ENCODE data around the gene ABCC2.

- TF ChIP-seq CTCF (IDR thresholded peaks at IDR 0.05; ENCODE audit: poor library complexity) (no peak), EZH2 (IDR thresholded peaks at IDR 0.05; ENCODE audit: borderline replicate concordance) (no peak), EZH2phosphoT487 (IDR thresholded peaks at IDR 0.05; ENCODE audit: low read depth, severe bottlenecking, unreplicated experiment) (no peak)
Observed at GRCh38 chr10:99766302-99766681, 16.1 kb upstream of the ABCC2 start.
